ENCODE measurements around the gene POTEB.
"Not testable (repeated sequence)": the region's sequence is repeated elsewhere in the genome, so short reads cannot be mapped to it uniquely, and the experiment has no call there.

The POTEB gene

DNA sequence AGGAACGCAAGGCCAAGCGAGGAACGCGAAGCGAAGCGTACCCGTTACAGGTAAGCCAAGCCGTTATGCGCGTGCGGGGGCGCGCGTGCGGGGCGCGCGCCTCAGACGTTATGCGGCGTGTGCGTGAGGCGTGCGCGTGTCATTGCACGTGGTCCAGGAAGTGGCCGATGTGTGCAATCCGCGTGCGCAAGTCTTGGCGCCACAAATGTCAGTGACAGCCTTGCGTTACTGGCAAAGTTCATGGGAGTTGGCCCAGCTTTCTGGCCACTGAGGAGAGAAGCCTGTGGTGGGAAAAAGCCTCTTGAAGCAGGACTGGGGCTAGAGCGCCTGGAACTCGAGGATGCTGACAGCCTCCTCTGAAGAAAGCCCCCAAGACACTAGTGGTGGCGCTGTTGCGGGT is at the start of gene POTEB:
Gene POTEB (minus strand): TSS at position 101 of the 400 bp plus-strand sequence. CDS start 489 bp downstream, outside the sequence.
- not testable (repeated sequence) for DNase-seq

DNA sequence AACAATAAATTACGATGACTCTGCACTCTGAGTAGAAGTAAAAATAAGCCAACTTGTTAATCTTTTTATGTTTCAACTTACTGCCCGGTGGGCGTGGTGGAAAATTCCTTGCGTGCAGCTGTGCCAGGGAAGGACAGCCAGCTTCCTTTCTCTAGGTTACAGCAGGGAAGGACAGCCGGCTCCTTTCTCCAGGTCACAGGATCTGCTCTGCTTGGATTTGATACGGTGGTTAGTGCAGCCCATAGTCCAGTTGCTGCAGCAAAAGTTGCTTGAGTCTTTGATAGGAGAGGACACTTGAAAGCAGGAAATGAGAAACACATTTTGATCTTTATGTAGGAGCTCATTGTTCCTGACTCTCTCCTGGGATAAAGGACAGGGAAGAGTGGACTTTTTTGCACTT is 13.4 kb upstream of the POTEB start:
- DNase-seq: not testable (repeated sequence)

DNA sequence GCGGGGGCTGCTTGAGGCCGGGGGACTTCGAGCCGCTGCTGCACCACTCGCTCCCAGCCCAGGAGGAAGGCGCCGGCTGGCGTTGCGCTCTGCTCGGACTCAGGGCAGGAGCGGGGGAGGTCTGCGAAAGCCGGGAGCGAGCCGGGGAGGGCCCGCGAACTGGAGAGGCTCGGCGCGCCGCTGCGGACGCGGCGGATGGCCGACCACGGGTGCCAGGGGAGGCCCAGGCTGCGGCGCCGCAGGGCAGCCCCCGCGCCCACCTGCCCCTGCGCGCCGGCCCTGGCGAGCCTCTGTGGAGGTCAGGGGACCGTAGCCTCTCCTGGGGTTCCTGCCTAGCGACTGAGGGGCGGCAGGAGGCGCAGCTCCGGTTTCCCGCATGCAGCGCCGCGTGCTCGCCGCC is 12.0 kb upstream of the POTEB start:
- DNase-seq: not testable (repeated sequence)

DNA sequence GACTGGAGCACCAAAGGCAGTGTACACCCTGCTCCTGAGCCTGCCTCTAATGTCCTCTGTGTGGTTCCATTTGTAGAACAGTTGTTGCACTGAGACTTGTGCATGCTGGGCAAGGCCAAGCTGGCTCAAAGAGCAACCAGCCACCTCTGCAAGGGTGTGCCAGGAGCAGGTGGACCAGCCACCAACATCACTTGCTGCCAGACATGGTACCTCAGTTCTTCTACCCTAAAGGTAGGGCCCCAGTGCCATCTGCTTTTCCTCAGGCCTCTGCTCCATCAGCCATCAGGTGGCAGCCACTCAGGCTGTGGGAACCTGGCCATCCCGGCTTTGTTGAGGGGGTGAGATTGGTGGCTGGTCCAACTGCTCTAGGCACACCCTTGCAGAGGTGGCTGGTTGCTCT is 38.7 kb downstream of the POTEB start:
- DNase-seq: not testable (repeated sequence)
